ENCODE measurements around the gene ZNF264.

ZNF264 gene

GRCh38 chr19:57191141-57192076 is at the start of gene ZNF264:
TSS of gene ZNF264 (plus strand) at chr19:57191500. CDS start at chr19:57191914, 414 bp downstream.
- H3K27ac ChIP-seq (ENCODE audit: low read depth in 2 of 2, low read length in 2 of 2), result peak within 1 kb of the TSS; percentile 77 to 88
- peaks cover 10 to 13% of the 10 kb centered on the region in 2 donors for H3K9me3 ChIP-seq (ENCODE audit: control insufficient read depth in 2 of 2, low read length in 2 of 2)
- H3K27me3 ChIP-seq (ENCODE audit: control insufficient read depth in 2 of 2, insufficient read depth in 2 of 2, low read length in 2 of 2), result no peaks in the 10 kb centered on the region

DNA sequence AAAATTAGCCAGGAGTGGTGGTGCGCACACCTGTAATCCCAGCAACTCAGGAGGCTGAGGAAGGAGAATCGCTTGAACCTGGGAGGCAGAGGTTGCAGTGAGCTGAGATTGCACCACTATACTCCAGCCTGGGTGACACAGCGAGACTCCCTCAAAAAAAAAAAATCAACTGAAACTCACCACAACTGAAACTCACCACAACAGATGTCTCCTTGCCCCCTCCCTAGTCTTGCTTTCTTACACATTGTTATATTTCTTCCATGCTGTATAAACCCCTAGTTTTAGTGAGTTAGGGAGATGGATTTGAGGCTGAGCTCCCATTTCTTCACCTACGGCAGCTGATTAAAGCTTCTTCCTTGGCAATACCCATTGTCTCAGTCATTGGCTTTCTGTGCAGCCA is 49.6 kb upstream of the ZNF264 start:
- Histone ChIP-seq H3K27ac (ENCODE audit: low read depth in 2 of 2, low read length in 2 of 2) (no peak overlapping the region), H3K9ac (ENCODE audit: low read depth in 1 of 2, low read length in 2 of 2) (no peak overlapping the region), H3K27me3 (ENCODE audit: control insufficient read depth in 2 of 2, insufficient read depth in 2 of 2, low read length in 2 of 2) (no peaks in the 10 kb centered on the region), H3K4me3 (ENCODE audit: low read length in 2 of 2) (no peak overlapping the region), H3K9me3 (ENCODE audit: control insufficient read depth in 2 of 2, low read length in 2 of 2) (peaks cover 3 to 4% of the 10 kb centered on the region in 2 donors), H3K36me3 (ENCODE audit: control insufficient read depth in 2 of 2, insufficient read depth in 2 of 2, low read length in 2 of 2) (no peaks in the 10 kb centered on the region), H3K4me1 (ENCODE audit: control insufficient read depth in 2 of 2, insufficient read depth in 2 of 2, low read length in 2 of 2) (no peaks in the 10 kb centered on the region)

More at GRCh38 chr19:57191141-57192076, at the start of gene ZNF264:
- Histone ChIP-seq H3K4me1 (ENCODE audit: control insufficient read depth in 2 of 2, insufficient read depth in 2 of 2, low read length in 2 of 2) (peaks cover 9 to 15% of the 10 kb centered on the region in 2 donors), H3K9ac (ENCODE audit: low read depth in 1 of 2, low read length in 2 of 2) (peak within 1 kb of the TSS; percentile 82 to 84), H3K4me3 (ENCODE audit: low read length in 2 of 2) (peak within 1 kb of the TSS; percentile 94 to 99), H3K36me3 (ENCODE audit: control insufficient read depth in 2 of 2, insufficient read depth in 2 of 2, low read length in 2 of 2) (peaks cover 29 to 32% of the 10 kb centered on the region in 2 donors)

DNA sequence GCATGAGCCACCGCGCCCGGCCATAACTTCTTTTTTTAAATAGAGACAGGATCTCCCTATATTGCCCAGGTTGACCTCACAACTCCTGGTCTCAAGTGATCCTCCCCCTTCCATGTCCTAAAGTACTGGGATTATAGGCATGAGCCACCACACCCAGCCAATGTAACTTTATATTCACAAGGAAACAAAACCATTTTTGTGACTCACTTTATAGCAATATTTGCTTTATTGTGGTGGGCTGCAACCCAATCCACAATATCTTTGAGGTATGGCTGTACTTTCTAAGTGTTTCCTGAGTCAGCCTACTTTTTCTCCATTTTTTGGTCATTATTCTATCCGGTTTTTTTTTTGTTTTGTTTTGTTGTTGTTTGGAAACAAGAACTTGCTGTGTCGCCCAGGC is 38.4 kb upstream of the ZNF264 start:
- Histone ChIP-seq H3K4me1 (ENCODE audit: control insufficient read depth in 2 of 2, insufficient read depth in 2 of 2, low read length in 2 of 2) (no peaks in the 10 kb centered on the region), H3K9ac (ENCODE audit: low read depth in 1 of 2, low read length in 2 of 2) (no peak overlapping the region), H3K9me3 (ENCODE audit: control insufficient read depth in 2 of 2, low read length in 2 of 2) (peaks cover 0 to 2% of the 10 kb centered on the region in 2 donors), H3K27ac (ENCODE audit: low read depth in 2 of 2, low read length in 2 of 2) (no peak overlapping the region), H3K27me3 (ENCODE audit: control insufficient read depth in 2 of 2, insufficient read depth in 2 of 2, low read length in 2 of 2) (no peaks in the 10 kb centered on the region), H3K4me3 (ENCODE audit: low read length in 2 of 2) (no peak overlapping the region), H3K36me3 (ENCODE audit: control insufficient read depth in 2 of 2, insufficient read depth in 2 of 2, low read length in 2 of 2) (no peaks in the 10 kb centered on the region)

GRCh38 chr19:57161985-57162539 is 29.2 kb upstream of the ZNF264 start:
- H3K36me3 ChIP-seq (ENCODE audit: control insufficient read depth in 2 of 2, insufficient read depth in 2 of 2, low read length in 2 of 2), result no peaks in the 10 kb centered on the region
- no peaks in the 10 kb centered on the region for H3K27me3 ChIP-seq (ENCODE audit: control insufficient read depth in 2 of 2, insufficient read depth in 2 of 2, low read length in 2 of 2)
- H3K9ac ChIP-seq (ENCODE audit: low read depth in 1 of 2, low read length in 2 of 2), result no peak overlapping the region
- no peak overlapping the region for H3K27ac ChIP-seq (ENCODE audit: low read depth in 2 of 2, low read length in 2 of 2)
- no peak overlapping the region for H3K4me3 ChIP-seq (ENCODE audit: low read length in 2 of 2)
- no peaks in the 10 kb centered on the region for H3K4me1 ChIP-seq (ENCODE audit: control insufficient read depth in 2 of 2, insufficient read depth in 2 of 2, low read length in 2 of 2)
- H3K9me3 ChIP-seq (ENCODE audit: control insufficient read depth in 2 of 2, low read length in 2 of 2), result peaks cover 0 to 4% of the 10 kb centered on the region in 2 donors

DNA sequence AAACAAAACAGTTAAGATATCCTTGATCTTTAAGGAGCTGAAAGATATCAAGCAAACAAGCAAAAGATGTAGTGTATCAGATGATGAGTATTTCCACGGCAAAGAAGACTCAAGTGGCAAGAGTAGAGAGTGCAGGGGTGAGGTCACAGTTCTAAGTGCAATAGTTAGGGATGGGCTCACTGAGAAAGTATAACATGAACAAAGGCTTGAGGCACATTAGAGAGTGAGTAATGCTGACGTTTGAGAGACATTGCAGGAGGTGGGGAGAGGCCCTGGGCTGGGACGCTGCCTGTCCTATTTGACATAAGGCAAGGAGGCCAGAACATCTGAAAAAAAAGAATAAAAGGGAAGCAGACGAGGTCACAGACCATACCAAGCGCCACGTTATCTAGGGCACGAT is 25.5 kb upstream of the ZNF264 start:
- Histone ChIP-seq H3K27ac (ENCODE audit: low read depth in 2 of 2, low read length in 2 of 2) (no peak overlapping the region), H3K27me3 (ENCODE audit: control insufficient read depth in 2 of 2, insufficient read depth in 2 of 2, low read length in 2 of 2) (no peaks in the 10 kb centered on the region), H3K36me3 (ENCODE audit: control insufficient read depth in 2 of 2, insufficient read depth in 2 of 2, low read length in 2 of 2) (no peaks in the 10 kb centered on the region), H3K9me3 (ENCODE audit: control insufficient read depth in 2 of 2, low read length in 2 of 2) (peaks cover 0 to 4% of the 10 kb centered on the region in 2 donors), H3K4me3 (ENCODE audit: low read length in 2 of 2) (no peak overlapping the region), H3K4me1 (ENCODE audit: control insufficient read depth in 2 of 2, insufficient read depth in 2 of 2, low read length in 2 of 2) (no peaks in the 10 kb centered on the region), H3K9ac (ENCODE audit: low read depth in 1 of 2, low read length in 2 of 2) (no peak overlapping the region)

- no peaks in the 10 kb centered on the region for H3K36me3 ChIP-seq (ENCODE audit: control insufficient read depth in 2 of 2, insufficient read depth in 2 of 2, low read length in 2 of 2)
- H3K9ac ChIP-seq (ENCODE audit: low read depth in 1 of 2, low read length in 2 of 2), result no peak within 1 kb of the TSS
- no peaks in the 10 kb centered on the region for H3K27me3 ChIP-seq (ENCODE audit: control insufficient read depth in 2 of 2, insufficient read depth in 2 of 2, low read length in 2 of 2)
- H3K4me3 ChIP-seq (ENCODE audit: low read length in 2 of 2), result no peak within 1 kb of the TSS
- H3K4me1 ChIP-seq (ENCODE audit: control insufficient read depth in 2 of 2, insufficient read depth in 2 of 2, low read length in 2 of 2), result no peaks in the 10 kb centered on the region
- no peak within 1 kb of the TSS for H3K27ac ChIP-seq (ENCODE audit: low read depth in 2 of 2, low read length in 2 of 2)
- H3K9me3 ChIP-seq (ENCODE audit: control insufficient read depth in 2 of 2, low read length in 2 of 2), result peaks cover 0 to 4% of the 10 kb centered on the region in 2 donors
Measured at GRCh38 chr19:57167385-57167784, 23.9 kb upstream of the ZNF264 start, which contains the start of gene DUXA. TSS of gene DUXA (minus strand) at chr19:57167485. CDS start at chr19:57167443, 42 bp downstream.

GRCh38 chr19:57171551-57172081 is 19.7 kb upstream of the ZNF264 start:
- Histone ChIP-seq H3K9me3 (ENCODE audit: control insufficient read depth in 2 of 2, low read length in 2 of 2) (no peaks in the 10 kb centered on the region), H3K27ac (ENCODE audit: low read depth in 2 of 2, low read length in 2 of 2) (no peak overlapping the region), H3K36me3 (ENCODE audit: control insufficient read depth in 2 of 2, insufficient read depth in 2 of 2, low read length in 2 of 2) (no peaks in the 10 kb centered on the region), H3K27me3 (ENCODE audit: control insufficient read depth in 2 of 2, insufficient read depth in 2 of 2, low read length in 2 of 2) (no peaks in the 10 kb centered on the region), H3K4me1 (ENCODE audit: control insufficient read depth in 2 of 2, insufficient read depth in 2 of 2, low read length in 2 of 2) (no peaks in the 10 kb centered on the region), H3K4me3 (ENCODE audit: low read length in 2 of 2) (peak overlapping the region in 1 of 2 donors; percentile 14), H3K9ac (ENCODE audit: low read depth in 1 of 2, low read length in 2 of 2) (peak overlapping the region in 1 of 2 donors; percentile 33)

DNA sequence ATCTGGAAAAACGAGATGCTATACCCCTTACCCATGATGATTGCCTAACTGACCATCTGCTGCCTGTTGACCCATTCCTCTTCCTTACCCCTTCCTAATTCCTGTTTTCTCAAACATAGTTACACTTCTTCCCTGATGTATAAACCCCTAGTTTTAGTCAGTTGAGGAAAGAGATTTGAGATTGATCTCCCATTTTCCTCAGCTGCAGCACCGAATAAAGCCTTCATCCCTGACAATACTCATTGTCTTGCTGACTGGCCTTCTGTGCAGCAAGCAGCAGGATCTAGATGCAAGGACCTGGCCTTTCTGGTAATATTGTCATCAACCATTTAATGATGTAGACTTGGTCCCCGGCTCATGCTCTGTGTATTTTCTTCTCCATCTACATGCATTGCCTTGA is 999 bp upstream of the ZNF264 start:
- Histone ChIP-seq H3K4me3 (ENCODE audit: low read length in 2 of 2) (peak overlapping the region in 1 of 2 donors; percentile 94), H3K4me1 (ENCODE audit: control insufficient read depth in 2 of 2, insufficient read depth in 2 of 2, low read length in 2 of 2) (peaks cover 9 to 15% of the 10 kb centered on the region in 2 donors)

GRCh38 chr19:57192077-57192420 is 749 bp downstream of the ZNF264 start:
- H3K9me3 ChIP-seq (ENCODE audit: control insufficient read depth in 2 of 2, low read length in 2 of 2), result peaks cover 10 to 13% of the 10 kb centered on the region in 2 donors
- H3K4me1 ChIP-seq (ENCODE audit: control insufficient read depth in 2 of 2, insufficient read depth in 2 of 2, low read length in 2 of 2), result peaks cover 9 to 15% of the 10 kb centered on the region in 2 donors
- peaks cover 35 to 37% of the 10 kb centered on the region in 2 donors for H3K36me3 ChIP-seq (ENCODE audit: control insufficient read depth in 2 of 2, insufficient read depth in 2 of 2, low read length in 2 of 2)
- peak overlapping the region in 1 of 2 donors; percentile 88 for H3K27ac ChIP-seq (ENCODE audit: low read depth in 2 of 2, low read length in 2 of 2)
- peak overlapping the region; percentile 82 to 84 for H3K9ac ChIP-seq (ENCODE audit: low read depth in 1 of 2, low read length in 2 of 2)
- peak overlapping the region; percentile 94 to 99 for H3K4me3 ChIP-seq (ENCODE audit: low read length in 2 of 2)
- no peaks in the 10 kb centered on the region for H3K27me3 ChIP-seq (ENCODE audit: control insufficient read depth in 2 of 2, insufficient read depth in 2 of 2, low read length in 2 of 2)

More for the DNA sequence above, 999 bp upstream of the ZNF264 start:
- Histone ChIP-seq H3K36me3 (ENCODE audit: control insufficient read depth in 2 of 2, insufficient read depth in 2 of 2, low read length in 2 of 2) (peaks cover 21 to 22% of the 10 kb centered on the region in 2 donors), H3K9ac (ENCODE audit: low read depth in 1 of 2, low read length in 2 of 2) (no peak overlapping the region), H3K27me3 (ENCODE audit: control insufficient read depth in 2 of 2, insufficient read depth in 2 of 2, low read length in 2 of 2) (no peaks in the 10 kb centered on the region), H3K9me3 (ENCODE audit: control insufficient read depth in 2 of 2, low read length in 2 of 2) (peaks cover 8 to 13% of the 10 kb centered on the region in 2 donors), H3K27ac (ENCODE audit: low read depth in 2 of 2, low read length in 2 of 2) (no peak overlapping the region)

- Histone ChIP-seq H3K36me3 (ENCODE audit: control insufficient read depth in 2 of 2, insufficient read depth in 2 of 2, low read length in 2 of 2) (peaks cover 35 to 44% of the 10 kb centered on the region in 2 donors), H3K27ac (ENCODE audit: low read depth in 2 of 2, low read length in 2 of 2) (no peak overlapping the region), H3K9ac (ENCODE audit: low read depth in 1 of 2, low read length in 2 of 2) (no peak overlapping the region), H3K4me3 (ENCODE audit: low read length in 2 of 2) (peak overlapping the region in 1 of 2 donors; percentile 11), H3K4me1 (ENCODE audit: control insufficient read depth in 2 of 2, insufficient read depth in 2 of 2, low read length in 2 of 2) (peaks cover 9 to 15% of the 10 kb centered on the region in 2 donors), H3K27me3 (ENCODE audit: control insufficient read depth in 2 of 2, insufficient read depth in 2 of 2, low read length in 2 of 2) (no peaks in the 10 kb centered on the region), H3K9me3 (ENCODE audit: control insufficient read depth in 2 of 2, low read length in 2 of 2) (peaks cover 9 to 10% of the 10 kb centered on the region in 2 donors)
Measured at GRCh38 chr19:57192993-57193392, 1.7 kb downstream of the ZNF264 start.
